Fibroblast of skin of abdomen (primary cell): ENCODE results near the gene FADS1.
A peak's percentile ranks its signal among the peaks of the same experiment; 100 is the strongest.

Experiments used
- DNase-seq: peaks from one replicate; pipeline ENCODE4 v3.0.0-alpha.2; 2013

Gene FADS1

DNA sequence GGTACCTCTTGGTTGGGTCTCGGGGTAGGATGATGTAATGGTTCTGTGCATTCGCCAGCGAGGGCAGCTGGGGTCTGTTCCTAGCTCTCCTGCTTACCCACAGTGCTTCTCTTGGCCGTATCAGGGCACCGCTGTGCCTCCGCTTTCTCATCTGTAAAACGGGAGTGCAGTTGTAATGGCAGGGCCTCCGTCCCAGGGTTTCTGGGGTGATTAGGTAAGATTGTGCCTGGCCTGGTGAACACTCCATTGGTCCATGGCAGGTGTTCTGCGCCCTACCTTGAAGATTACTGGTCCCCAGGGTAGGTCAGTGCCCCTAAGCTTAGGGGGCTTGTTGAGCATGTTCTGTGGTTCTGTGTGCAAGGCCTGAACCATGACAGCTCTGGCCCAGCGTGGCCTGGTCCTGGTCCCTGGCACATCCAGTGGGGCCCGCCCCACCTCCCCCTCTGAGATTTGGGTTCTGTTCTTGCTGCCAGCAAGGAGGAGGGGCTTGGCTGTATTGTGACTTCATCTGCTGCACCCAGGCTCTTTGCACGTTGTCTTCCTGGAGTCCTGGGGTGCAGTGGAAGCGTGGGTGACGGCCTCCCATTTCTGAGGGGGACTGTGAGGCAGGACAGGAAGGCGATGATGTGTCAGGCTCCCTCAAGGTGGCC, 59.5 kb downstream of the FADS1 start:
- no peak for DNase-seq

DNA sequence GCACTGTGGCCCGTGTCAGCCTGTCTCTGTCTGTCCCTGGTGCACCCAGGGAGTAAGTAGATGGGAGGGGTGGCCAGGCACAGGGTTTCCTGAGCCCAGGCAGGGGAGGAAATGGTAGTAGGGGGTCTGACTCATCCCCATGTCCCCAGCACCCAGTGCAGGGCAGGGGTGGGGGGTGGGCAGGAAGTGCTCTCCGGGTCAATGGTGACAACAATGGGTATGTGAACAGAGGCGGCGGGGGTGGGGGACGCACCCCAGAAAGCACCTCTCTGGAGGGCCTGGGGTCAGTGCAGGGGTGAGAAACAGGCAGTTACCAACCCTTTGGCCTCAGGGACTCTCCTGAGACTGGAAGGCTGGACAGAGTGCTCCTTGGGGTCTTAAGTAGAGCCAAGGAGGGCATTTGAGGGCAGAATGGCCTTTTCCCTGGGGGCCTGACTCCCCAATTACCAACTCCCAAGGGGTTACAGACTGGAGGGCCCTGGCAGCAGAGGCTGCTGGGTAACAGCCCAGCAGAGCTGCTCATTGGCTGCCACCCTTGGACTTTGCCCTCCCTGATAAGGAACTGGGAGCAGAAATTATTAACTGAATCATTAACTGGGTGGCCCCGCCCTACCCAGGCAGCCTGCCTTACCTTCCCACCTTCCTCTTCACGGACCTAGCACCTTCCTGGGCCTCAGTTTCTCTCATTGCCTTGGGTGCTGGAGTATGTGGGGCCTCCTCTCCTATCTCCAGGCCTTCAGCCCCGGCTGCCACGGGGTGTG, 60.2 kb downstream of the FADS1 start:
- DNase-seq, result peak; percentile 63

DNA sequence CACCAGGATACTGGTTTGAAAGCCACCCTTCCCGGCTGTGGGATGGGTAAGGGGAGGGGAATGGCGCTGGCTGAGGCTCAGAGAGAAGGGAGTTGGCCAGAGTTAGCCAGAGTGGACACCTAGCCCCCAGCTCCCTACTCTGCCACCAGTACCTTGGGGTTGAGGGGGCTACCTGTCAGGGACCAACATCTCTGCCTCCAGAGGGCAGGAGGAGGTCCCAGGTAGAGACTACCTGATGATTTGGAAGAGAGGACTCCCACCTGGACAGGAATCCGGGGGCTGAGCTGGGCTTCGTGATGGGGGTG, 60.7 kb downstream of the FADS1 start:
- no peak for DNase-seq

DNA sequence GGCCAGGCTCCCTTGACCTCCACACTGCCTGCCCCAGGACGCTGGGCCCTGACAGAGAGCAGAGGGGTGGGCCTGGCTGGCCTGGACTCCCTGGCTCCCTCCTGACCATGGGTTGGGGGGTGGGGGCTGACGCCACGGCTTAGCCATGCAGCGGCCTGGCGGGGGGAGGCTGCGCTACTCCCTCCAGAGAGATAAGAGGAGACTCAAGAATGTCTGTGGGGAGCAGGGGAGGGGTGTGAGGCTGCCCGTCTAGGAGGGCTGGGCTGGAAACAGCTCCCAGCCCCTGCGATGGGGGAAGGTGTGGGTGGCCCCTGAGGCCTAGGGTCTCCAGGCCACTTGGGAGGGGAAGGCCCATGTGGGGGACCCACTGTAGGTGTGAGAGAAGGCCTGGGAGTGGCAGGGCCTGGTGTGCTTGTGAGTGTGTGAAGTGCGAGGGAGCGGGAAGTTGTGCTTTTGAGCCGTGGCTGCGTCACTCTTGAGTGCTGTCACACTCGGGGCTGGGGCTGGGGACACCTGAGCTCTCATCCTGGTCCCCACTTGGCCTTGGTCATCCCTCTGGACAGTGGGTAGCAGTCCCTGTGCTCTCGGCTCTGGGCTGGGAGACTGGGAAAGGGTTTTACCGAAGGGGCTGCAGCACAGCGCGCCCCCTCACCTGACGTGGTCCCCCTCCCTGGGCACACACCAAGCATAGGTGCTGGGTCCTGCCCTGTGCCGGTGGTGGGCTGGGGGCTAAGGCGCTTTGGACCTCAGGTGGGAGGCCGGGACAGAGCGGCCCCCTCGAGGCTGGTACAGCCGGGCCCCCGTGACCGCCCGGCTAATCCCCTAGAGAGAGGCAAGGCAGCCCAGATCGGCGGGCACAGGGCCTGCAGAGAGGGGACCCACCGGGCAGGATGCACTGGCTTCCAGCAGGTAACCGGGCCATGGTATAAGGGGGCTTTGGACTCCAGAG, 62.0 kb downstream of the FADS1 start:
- DNase-seq, result peak; percentile 53

DNA sequence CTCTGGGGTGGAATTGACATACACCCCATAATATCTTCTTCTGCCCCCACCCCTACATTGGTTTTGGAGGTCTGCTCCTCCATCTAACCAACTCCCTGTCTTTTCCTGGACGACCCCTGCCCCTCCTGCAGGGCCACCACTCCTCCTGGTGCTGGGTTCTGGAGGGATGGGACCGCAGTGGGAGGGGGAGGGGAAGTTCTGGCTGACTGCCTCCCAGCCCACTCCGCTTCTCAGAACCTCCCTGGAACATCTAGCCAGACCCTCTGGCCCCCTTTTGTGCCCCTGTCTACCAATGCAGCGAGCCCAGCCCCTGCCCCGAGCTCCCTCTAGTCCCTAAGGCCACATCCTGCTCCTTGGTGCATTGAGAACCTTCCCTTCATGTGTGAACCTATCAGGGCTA, 63.1 kb downstream of the FADS1 start:
- DNase-seq, result no peak

DNA sequence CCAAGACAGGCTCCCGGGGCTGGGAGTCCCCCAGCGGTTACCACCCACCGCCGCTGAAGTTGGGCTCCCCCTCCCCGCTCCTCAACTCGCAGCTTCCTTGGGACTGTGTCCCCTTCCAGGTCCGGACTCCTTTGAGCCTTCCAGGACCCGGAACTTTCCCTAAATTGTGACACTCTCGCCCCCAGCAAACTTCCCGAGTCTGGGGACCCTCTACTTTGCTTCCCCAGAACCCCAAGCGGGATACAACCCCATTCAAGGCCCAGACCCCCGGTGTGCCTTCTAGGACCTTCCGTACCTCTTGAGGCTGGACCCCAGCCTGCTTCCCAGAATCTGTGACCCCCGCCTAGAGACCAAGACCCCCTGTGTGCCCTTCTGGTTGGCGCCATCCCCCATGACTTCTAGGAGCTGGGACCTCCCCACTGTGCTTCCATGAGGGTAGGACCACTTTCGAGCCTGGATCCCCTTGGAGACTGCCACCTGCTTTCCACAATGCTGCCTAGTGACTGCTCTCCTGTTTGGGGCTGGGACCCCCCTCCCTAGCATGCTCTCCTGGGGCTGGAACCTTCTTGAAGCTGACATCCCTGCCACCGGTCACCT, 63.8 kb downstream of the FADS1 start:
- no peak for DNase-seq

DNA sequence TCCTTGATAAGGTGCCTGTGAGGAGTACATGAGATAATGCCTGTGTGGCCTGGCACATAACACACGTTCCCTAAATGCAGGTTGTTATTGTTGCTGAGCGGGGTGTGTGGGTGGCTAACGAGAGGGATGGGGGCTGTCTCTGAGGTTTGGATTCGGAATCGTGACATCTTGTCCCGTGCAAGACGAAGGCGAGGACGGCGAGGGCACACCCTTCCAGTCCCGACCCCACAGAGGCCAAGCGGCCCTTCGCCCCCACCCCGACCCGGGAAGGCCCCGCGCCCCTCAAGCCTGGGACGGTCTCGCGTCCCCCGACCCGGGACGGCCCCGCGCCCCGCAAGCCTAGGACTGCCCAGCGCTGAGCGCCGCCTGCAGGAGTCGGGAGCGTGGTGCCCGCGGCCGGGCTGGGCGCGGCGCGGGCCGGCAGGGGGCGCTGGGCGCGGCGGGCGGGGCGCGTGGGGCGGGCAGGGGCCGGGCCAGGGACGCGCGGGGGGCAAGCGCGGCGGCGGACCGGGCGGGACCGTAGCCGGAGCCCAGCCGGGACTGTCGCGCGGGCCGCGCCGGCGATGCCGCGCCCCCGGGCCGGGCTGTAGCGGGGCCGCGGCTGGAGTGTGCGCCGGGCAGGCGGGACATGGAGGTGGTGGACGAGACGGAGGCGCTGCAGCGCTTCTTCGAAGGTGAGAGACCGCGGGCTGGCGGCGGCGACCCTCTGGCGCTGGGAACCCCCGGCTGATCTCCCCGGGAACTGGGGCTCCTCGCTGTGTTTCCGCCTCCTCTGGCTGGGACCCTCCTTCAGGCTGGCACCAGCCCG, 64.5 kb downstream of the FADS1 start, which contains the start of gene MYRF:
Gene MYRF, plus strand, starts transcription at position 520 of the 808 bp plus-strand sequence. Its CDS starts 109 bp downstream, at position 629.
- DNase-seq, result peak; percentile 46

DNA sequence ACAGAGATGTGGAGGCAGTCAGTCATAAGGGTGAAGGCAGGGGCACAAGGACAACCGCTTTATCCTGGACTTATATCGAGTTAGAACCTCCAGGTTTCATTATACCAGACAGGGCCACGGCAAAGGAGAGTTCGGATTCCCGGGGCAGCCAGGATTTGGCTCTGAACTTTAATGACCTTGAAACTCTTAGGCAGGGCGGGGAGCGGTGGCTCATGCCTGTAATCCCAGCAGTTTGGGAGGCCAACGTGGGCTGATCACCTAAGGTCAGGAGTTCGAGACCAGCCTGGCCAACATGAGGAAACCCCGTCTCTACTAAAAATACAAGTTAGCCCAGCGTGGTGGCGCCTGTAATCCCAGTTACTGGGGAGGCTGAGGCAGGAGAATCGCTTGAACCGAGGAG, 65.4 kb downstream of the FADS1 start:
- DNase-seq, result no peak

DNA sequence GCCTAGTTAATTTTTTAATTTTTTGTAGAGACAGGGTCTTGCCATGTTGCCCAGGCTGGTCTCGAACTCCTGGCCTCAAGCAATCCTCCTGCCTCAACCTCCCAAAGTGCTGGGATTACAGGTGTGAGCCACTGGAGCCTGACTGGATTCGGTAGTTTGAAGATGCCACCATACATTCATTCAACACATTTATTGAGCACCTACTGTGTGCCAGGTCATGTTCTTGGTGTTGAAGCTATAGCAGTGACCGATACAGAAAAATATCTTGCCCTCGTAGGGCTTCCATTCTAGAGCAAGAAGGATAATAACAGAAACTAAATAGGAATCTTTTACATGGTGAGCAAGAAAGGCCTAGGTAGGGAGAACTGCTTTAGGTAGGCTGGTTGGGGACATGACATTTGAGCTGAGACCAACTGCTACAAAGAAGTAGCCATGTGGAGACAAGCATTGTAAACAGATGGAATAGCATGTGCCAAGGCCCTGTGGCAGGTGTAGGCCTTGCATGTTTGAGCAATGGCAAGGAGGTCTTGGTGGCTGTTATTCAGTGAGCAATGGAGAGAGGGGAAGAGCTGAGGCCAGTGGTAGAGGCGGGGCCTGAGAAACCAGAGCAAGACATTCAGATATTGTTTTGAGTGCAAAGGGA, 66.1 kb downstream of the FADS1 start:
- no peak for DNase-seq
